Amniotic epithelial cell (primary cell): ENCODE data around the gene IFT122.

Source experiments
- DNase-seq: peaks from one replicate; pipeline ENCODE4 v3.0.0-alpha.2; 2010; ENCODE audit warnings: low read depth

Gene IFT122

DNA sequence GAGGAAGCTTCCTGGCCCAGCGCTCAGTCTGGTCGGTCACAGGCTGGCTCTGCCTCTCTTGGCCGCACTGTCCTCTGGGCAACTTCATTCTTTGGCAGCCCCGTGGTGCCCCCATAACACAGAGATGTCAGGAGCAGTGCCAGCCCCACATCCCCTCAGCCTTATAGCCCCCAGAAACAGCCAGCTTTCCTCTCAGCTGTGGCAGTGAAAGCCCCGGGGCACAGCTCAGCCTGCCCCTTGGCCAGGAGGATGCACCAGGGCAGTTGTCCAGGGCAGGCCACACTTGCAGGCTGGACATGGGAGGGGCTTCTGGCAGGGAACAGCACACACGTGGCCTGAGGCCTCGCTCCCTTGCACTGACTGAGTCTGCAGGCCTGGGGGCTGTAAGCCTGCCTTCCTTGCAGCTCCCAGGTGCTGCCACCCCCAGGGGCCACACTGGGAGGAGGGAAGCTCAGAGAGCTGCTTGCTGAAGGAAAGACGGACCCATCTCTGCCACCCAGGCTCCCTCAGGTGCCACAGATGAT, 78.1 kb downstream of the IFT122 start:
- DNase-seq, result no peak

DNA sequence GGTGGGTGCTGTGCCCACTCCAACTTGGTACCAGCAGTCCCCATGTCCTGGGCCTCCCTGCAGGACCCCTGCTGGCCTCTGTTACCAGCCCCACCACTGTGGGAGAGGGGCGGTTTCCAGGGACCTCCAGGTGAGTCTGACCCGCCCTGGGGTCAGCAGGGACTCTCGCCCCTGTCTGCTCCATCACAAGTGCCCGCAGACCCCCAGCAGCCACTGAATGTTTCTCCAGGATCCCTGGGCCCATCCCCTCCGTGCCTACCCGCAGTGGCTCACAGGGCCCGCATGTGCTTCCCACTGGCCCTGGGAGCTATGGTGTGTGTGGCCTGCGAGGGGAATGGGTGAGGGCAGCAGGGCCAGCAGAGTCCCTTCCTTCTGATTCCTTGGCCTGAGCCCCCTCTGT, 78.6 kb downstream of the IFT122 start:
- no peak for DNase-seq

DNA sequence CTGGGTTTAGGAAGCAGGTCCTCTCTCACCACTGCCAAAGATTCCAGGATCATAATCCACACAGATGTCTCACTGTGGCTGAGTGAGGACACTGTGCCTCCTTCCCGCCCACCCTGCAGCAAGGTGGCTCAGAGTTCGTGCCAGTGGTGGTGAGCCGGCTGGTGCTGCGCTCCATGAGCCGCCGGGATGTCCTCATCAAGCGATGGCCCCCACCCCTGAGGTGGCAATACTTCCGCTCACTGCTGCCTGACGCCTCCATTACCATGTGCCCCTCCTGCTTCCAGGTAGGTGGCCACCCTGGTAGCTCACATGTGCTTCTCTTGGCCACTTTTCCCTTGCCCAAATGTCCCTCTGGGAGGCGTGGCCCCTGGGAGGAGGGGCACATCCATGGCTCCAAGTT, 79.4 kb downstream of the IFT122 start:
- no peak for DNase-seq

DNA sequence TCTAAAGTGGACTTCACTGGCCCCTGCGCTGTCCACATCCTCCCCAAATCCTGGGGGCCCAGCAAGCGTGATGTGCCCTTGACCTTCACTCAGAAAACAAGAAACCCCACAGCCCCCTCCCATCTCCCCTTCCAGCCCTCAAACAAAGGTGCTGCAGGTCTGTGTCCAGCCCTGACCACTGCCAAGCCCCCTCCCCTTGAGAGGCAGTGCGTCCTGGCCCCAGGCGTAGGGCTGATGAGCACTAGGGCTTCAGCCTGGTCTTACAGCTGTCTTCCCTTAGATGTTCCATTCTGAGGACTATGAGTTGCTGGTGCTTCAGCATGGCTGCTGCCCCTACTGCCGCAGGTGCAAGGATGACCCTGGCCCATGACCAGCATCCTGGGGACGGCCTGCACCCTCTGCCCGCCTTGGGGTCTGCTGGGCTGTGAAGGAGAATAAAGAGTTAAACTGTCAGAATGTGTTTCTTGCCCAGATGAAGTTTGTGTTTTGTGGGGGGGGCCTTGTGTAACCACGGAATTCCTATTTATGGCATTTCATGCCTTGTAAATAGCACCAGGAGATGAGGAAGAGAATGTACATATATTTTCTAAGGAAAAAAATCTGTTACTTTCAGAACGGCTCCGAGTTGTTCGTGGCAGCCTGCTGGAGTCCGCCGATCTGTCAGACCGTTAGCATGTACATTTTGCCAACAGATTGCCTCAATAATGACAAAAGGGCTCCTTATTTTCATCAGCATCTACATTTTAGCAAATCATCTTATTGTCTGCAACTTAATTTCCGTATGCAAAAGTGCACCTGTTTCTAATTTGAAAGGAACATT, 80.1 kb downstream of the IFT122 start:
- no peak for DNase-seq

DNA sequence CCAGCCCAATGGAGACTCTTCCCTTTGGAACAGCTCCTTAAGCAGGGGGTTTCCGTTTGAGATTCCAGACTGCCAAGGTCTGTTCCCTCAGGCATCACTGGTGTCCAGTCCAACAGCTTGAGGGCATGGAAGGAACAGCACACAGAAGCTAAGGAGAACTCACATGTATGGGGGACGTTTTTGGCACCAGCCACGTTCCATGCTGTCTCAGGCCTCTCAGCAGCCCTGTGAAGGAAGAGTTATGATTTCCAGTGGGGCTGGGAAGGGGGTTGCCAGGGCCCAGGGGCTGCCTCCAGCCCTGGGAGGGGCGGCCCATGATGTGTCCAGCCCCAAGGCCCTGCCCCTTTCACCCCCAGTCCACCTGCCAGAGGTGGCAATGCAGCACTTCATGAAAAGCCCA, 80.9 kb downstream of the IFT122 start:
- DNase-seq, result no peak

DNA sequence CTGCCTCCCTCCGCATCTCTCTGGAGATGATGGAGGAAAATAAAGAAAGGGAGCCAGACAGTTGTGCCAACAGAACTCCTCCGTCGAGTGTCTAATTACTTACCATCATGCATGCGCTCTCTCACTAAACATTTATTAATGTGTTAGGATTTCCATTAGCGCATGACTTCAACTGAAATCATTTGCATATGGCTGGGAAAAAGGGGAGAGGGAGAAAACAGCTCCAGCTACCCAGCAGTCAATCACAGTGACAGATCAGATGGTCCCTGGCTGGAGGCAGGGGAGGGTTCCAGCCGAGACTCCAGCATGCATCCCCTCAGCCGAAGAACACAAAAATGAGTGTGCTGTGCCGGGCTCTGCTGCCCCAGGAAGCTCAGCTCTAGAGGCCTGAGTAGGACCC, 81.6 kb downstream of the IFT122 start:
- DNase-seq, result no peak

DNA sequence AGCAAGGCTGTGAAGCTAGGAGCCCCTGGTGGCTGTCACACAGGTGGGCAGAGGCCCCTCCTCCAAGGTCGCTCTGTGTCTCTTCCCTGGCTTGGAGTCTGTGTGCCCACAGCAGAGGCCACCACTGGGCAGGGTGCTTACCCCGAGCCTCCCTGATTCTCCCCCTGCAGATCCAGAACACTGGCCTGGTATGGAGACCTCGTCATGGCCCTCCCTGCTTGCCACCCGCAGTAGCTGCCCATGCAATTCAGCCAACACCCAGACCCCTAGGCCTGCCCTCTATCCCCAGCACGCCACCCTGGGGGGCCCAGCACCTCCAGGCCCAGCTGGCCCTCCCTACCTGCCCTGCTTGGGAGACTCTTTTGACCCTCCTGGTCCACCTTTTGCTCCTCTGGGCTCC, 82.9 kb downstream of the IFT122 start:
- no peak for DNase-seq

DNA sequence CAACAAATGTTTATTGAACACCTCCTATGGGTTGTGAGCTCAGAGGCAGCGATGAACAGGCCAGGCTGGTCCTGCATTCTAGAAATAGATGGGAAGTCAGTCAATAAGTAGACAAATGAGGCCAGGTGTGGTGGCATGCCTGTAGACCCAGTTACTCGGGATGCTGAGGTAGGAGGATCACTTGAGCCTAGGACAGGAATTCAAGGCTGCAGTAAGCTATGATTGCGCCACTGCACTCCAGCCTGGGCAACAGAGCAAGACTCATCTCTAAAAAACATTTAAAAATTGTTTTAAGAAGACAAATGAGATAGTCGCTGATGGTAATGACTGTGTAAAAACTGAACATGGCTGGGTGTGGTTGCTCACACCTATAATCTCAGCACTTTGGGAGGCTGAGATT, 84.1 kb downstream of the IFT122 start:
- no peak for DNase-seq

DNA sequence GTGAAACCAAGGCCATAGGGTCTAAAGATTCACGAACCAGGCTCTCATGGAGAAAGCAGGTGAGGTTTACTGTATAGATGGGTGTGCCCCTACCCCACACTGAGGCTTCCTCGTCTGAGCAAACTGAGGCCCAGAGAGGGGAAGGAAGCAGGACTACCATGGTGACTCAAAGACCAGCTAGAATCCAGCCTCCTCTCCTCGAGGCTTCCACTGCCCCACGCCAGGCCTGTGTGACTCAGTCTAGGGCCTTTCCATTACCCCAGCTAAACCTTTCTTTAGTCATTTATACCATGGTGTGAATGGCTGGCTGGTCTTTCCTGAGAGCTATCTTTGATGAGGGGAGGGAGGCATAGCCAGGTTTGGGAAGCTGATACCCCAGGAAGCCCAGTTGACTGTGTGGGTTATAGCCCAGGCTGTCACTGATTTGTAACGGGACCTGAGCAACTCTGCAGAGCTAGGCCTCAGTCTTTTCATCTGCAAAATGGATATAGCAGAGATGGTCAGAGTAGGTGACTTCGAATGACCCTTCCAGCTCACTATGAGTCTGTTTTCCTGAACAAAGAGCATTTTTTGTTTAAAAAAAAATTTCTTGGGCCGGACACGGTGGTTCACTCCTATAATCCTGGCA, 85.4 kb downstream of the IFT122 start:
- peak; percentile 67 for DNase-seq

DNA sequence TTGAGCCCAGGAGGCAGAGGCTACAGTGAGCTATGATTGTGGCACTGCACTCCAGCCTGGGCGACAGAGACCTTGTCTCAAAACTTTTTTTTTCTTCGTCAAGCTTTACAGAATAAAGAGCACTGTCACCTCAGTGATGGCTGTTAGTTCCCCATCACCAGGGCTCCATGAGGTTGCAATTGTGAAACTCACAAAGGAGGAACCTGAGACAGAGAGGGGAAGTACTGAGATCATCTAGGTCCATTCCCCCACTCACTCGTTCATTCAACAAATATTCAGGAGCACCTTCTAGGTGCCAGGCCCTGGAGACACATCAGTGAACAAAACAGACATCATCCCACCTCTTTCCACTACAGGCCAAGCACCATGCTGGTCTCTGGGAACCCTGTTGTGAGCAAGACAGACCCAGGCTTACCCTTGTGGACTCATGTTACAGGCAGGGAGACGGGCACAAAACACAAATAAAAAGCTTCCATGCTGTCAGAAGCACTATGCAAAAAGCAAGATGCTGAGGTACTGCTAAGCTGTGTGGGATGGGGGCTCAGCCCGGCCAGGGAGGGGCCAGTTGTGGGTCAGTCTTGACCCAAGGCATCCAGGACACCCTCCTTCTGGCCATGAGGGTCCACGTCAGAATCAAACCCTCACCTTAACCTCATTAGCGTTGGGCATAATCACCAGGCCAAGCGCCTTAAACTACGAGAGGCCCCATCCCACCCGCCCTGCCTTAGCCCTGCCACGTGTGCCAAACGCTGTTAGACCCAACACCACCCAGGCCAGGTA, 86.3 kb downstream of the IFT122 start:
- DNase-seq, result no peak

DNA sequence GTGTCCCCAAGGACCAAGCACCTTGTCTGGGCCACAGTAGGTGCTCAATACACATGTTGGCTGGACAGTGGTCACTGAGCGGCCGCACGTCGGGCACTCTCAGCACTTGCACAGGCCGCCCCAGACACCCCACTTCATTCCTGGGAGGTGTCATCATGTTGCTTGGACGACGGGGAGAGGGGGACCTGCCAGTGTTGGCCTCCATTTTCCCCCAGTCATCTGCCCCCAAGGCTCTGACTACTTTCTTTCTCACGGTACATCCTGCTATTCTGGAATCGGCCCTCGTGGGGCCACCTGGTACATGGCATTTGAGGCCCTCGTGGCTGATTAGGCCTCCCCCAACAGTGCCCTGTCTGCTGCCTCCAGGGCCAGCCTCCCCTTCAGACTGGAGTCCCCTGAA, 87.2 kb downstream of the IFT122 start:
- no peak for DNase-seq

DNA sequence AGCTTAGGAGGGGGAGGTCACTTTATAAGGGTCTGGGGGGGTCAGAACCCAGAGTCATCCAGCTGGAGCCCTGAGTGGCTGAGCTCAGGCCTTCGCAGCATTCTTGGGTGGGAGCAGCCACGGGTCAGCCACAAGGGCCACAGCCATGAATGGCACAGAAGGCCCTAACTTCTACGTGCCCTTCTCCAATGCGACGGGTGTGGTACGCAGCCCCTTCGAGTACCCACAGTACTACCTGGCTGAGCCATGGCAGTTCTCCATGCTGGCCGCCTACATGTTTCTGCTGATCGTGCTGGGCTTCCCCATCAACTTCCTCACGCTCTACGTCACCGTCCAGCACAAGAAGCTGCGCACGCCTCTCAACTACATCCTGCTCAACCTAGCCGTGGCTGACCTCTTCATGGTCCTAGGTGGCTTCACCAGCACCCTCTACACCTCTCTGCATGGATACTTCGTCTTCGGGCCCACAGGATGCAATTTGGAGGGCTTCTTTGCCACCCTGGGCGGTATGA, 88.6 kb downstream of the IFT122 start, which contains the start of gene RHO:
TSS of gene RHO (plus strand) at position 51 of the 512 bp plus-strand sequence. CDS start at position 146, 95 bp downstream.
- DNase-seq, result no peak

DNA sequence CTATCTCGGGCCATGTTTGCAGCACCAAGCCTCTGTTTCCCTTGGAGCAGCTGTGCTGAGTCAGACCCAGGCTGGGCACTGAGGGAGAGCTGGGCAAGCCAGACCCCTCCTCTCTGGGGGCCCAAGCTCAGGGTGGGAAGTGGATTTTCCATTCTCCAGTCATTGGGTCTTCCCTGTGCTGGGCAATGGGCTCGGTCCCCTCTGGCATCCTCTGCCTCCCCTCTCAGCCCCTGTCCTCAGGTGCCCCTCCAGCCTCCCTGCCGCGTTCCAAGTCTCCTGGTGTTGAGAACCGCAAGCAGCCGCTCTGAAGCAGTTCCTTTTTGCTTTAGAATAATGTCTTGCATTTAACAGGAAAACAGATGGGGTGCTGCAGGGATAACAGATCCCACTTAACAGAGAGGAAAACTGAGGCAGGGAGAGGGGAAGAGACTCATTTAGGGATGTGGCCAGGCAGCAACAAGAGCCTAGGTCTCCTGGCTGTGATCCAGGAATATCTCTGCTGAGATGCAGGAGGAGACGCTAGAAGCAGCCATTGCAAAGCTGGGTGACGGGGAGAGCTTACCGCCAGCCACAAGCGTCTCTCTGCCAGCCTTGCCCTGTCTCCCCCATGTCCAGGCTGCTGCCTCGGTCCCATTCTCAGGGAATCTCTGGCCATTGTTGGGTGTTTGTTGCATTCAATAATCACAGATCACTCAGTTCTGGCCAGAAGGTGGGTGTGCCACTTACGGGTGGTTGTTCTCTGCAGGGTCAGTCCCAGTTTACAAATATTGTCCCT, 89.6 kb downstream of the IFT122 start:
- DNase-seq, result no peak

DNA sequence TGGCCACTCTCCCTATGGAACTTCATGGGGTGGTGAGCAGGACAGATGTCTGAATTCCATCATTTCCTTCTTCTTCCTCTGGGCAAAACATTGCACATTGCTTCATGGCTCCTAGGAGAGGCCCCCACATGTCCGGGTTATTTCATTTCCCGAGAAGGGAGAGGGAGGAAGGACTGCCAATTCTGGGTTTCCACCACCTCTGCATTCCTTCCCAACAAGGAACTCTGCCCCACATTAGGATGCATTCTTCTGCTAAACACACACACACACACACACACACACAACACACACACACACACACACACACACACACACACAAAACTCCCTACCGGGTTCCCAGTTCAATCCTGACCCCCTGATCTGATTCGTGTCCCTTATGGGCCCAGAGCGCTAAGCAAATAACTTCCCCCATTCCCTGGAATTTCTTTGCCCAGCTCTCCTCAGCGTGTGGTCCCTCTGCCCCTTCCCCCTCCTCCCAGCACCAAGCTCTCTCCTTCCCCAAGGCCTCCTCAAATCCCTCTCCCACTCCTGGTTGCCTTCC, 90.3 kb downstream of the IFT122 start:
- DNase-seq, result peak; percentile 74

DNA sequence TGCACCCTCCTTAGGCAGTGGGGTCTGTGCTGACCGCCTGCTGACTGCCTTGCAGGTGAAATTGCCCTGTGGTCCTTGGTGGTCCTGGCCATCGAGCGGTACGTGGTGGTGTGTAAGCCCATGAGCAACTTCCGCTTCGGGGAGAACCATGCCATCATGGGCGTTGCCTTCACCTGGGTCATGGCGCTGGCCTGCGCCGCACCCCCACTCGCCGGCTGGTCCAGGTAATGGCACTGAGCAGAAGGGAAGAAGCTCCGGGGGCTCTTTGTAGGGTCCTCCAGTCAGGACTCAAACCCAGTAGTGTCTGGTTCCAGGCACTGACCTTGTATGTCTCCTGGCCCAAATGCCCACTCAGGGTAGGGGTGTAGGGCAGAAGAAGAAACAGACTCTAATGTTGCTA, 90.8 kb downstream of the IFT122 start:
- DNase-seq, result no peak

DNA sequence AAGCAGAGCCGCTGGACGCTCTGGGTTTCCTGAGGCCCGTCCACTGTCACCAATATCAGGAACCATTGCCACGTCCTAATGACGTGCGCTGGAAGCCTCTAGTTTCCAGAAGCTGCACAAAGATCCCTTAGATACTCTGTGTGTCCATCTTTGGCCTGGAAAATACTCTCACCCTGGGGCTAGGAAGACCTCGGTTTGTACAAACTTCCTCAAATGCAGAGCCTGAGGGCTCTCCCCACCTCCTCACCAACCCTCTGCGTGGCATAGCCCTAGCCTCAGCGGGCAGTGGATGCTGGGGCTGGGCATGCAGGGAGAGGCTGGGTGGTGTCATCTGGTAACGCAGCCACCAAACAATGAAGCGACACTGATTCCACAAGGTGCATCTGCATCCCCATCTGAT, 91.7 kb downstream of the IFT122 start:
- no peak for DNase-seq

DNA sequence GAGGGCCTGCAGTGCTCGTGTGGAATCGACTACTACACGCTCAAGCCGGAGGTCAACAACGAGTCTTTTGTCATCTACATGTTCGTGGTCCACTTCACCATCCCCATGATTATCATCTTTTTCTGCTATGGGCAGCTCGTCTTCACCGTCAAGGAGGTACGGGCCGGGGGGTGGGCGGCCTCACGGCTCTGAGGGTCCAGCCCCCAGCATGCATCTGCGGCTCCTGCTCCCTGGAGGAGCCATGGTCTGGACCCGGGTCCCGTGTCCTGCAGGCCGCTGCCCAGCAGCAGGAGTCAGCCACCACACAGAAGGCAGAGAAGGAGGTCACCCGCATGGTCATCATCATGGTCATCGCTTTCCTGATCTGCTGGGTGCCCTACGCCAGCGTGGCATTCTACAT, 92.2 kb downstream of the IFT122 start:
- no peak for DNase-seq

DNA sequence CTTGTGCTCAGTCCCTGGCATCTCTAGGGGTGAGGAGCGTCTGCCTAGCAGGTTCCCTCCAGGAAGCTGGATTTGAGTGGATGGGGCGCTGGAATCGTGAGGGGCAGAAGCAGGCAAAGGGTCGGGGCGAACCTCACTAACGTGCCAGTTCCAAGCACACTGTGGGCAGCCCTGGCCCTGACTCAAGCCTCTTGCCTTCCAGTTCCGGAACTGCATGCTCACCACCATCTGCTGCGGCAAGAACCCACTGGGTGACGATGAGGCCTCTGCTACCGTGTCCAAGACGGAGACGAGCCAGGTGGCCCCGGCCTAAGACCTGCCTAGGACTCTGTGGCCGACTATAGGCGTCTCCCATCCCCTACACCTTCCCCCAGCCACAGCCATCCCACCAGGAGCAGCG, 93.4 kb downstream of the IFT122 start:
- no peak for DNase-seq

DNA sequence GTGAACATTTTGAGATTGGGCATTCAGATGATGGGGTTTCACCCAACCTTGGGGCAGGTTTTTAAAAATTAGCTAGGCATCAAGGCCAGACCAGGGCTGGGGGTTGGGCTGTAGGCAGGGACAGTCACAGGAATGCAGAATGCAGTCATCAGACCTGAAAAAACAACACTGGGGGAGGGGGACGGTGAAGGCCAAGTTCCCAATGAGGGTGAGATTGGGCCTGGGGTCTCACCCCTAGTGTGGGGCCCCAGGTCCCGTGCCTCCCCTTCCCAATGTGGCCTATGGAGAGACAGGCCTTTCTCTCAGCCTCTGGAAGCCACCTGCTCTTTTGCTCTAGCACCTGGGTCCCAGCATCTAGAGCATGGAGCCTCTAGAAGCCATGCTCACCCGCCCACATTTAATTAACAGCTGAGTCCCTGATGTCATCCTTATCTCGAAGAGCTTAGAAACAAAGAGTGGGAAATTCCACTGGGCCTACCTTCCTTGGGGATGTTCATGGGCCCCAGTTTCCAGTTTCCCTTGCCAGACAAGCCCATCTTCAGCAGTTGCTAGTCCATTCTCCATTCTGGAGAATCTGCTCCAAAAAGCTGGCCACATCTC, 94.5 kb downstream of the IFT122 start:
- DNase-seq, result no peak

DNA sequence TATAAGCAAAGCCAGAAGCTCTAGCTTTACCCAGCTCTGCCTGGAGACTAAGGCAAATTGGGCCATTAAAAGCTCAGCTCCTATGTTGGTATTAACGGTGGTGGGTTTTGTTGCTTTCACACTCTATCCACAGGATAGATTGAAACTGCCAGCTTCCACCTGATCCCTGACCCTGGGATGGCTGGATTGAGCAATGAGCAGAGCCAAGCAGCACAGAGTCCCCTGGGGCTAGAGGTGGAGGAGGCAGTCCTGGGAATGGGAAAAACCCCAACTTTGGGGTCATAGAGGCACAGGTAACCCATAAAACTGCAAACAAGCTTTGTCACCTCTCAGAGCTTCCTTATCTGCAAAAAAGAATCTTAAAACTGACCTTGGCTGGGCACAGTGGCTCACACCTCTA, 95.1 kb downstream of the IFT122 start:
- DNase-seq, result no peak

DNA sequence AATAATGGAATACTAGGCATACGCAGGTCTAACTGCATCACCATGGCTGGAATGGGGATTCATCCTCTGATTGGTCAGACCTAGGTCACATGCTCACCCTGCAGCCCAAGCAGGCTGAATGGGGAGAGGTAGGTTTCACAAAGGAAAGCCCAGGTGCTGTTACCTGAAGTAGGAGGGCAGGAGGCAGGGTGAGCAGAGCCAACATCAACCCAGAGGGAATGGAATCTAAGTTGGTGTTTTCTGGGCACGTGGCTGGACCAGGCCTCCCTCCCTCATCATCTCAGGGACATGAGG, 96.3 kb downstream of the IFT122 start:
- no peak for DNase-seq
